ENCODE results near the gene MAP3K9.

The MAP3K9 gene

DNA sequence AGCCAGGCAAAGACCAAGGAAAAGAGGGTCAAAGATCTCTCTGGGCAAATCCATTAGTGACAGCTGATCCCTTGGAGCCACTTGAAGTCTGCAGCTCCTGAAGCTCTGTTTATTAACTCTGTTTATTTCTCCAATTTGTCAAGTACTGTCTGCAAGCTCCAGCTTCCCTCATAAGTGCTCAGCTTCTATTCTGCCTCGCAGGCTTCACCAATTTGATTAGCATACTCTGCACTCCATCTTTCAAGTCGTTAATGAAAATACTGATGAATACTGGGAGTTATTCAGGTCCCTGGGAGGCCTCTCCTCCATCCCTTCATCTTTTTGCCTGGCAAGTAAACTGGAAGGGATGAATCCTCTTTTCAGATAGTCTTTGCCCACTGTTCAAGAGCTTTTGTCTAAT, 113.3 kb downstream of the MAP3K9 start:
- DNase-seq: no peak

DNA sequence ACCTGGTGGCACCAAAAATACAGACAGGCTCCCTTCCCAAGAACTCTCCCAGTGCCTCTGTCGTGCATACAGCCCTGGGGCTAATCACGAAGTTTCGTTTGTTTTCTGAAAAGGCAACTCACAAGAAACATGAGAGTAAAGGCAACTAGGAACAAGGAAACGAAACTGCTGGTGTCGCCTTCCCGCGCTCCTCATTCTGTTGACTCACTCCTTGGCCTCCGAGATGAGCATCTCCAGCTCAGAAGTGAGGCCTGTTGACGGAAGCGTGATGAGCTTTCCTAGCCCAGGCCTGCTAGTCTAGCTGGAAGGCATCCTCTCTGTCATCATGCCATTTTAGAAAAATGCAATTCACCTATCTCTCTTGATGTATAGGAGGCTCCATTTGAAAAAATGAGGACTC, 117.1 kb downstream of the MAP3K9 start:
- DNase-seq: no peak

DNA sequence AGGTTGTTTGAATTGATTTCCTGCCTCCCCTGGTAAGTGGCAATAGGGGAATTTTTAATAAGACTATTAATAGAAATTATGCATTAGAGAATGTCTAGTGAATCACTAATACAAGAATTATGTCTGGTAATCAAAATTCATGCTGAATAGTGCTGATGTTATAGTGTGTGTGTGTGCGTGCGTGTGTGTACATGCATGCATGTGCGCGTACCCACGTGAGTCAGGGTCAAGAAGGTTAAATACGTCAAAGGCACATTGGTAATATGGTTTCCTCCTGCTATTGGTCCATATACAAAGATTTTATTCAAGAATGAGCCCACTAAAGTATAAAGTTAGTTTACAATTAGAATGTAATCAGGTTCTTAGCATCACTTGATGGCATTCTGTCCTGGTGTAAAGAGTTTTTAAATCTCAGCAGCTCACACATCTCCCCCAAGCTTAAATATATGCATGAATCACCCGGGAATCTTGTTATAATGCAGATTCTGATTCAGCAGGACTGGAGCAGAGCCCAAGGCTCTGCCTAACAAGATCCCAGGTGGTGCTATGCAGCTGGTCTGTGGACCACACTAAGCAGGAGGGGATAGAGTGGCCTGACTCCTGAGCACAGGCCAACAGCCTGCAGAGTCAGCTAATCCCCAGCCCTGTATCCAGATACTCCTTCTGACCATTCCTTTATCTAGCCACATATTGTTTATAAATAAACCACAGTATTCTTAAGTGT, 123.7 kb downstream of the MAP3K9 start:
- no peak for DNase-seq

DNA sequence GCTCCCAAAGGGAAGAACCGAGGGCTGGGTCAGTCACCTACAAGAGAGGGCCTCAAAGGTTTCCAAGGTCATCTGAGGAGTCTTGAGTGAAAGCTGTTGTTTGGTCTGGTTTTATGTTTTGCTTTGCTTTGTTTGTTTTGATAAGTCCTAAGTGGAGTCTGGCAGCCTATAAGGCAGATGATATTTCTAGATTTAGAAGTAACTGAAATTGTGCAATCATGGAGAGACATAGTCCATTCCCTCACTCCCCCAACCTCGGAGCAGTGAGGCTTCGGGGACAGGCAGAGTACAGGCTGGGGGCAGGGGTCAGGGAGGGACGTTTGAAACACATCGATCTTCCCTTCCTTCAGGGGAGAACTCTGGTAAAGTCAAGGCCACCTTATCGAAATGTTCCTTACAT, 125.3 kb downstream of the MAP3K9 start:
- DNase-seq: no peak

DNA sequence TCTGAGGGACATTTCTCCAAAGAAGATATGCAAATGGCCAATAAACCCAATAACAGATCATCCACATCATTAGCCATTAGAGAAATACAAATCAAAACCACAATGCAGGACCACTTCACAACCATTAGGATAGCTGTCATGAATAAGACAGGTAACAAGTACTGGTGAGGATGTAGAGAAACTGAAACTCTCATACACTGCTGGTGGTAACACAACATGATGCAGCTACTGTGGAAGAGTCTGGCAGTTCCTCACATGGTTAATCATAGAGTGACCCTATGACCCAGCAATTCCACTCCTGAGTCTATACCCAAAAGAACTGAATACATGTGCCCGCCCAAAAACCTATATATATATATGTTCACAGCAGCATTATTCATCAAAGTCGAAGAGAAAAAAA, 128.6 kb downstream of the MAP3K9 start:
- DNase-seq: no peak

DNA sequence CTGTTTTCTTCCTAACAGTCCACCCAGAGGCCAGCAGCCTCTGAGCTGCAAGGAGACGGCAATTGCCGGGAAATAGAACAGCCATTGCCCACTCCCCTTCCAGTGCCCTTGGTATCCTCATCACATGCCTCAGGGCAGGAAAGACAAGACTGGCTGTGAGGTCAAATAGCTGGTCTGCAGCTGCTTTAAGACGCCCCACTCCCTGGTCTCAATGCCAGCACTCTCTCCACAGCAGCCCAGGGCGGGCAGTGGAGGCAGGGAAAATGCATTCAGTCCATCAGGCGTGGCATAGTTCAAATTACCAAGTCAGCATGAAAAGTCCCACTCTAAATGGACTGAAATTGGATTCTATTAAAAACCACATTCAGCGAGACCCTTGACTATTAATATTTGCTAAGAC, 132.0 kb downstream of the MAP3K9 start:
- DNase-seq: no peak

Measured in activated CD4-positive, alpha-beta T cell treated with anti-CD3 and anti-CD28 coated beads, Interleukin-2, amount 50 U/mL, for 48 hours (primary cell).